Vagina (tissue), 2 donors: ENCODE measurements around the gene TGFB1.

Experiments
- CTCF ChIP-seq, 3 experiments: fragments of 450-650 bp in 2 of 3; fragments of 200-600 bp in 1 of 3; sonication (generic) in 1 of 3; IDR thresholded peaks; one replicate each; pipeline ENCODE4 v1.5.1; 2017 to 2019; ENCODE audit warnings: antibody characterized with exemption in 3 of 3, mild to moderate bottlenecking in 2 of 3, moderate library complexity in 2 of 3
- POLR2A ChIP-seq, 2 donors: fragments of 450-650 bp; IDR thresholded peaks; one replicate each; pipeline ENCODE4 v1.6.1; 2017; ENCODE audit warnings: antibody characterized with exemption in 2 of 2, mild to moderate bottlenecking in 2 of 2, moderate library complexity in 2 of 2
- POLR2AphosphoS5 ChIP-seq, 2 donors: sonication (generic); formaldehyde crosslinking; IDR thresholded peaks; one replicate each; pipeline ENCODE4 v1.9.0; 2017; ENCODE audit warnings: antibody characterized with exemption in 2 of 2, mild to moderate bottlenecking in 2 of 2, low read depth in 1 of 2; ENCODE audit not compliant: insufficient read depth in 1 of 2

GRCh38 chr19:41327076-41327575 is 26.6 kb downstream of the TGFB1 start:
- no peak for TF ChIP-seq POLR2A (IDR thresholded peaks at IDR 0.05)
- TF ChIP-seq CTCF (IDR thresholded peaks at IDR 0.05) = no peak
- TF ChIP-seq POLR2AphosphoS5 (IDR thresholded peaks at IDR 0.05; ENCODE audit: insufficient read depth in 1 of 2, low read depth in 1 of 2) = no peak
